ENCODE data around the gene KLRC2.
"Not testable (repeated sequence)": the region's sequence is repeated elsewhere in the genome, so short reads cannot be mapped to it uniquely, and the experiment has no call there.

Gene KLRC2

DNA sequence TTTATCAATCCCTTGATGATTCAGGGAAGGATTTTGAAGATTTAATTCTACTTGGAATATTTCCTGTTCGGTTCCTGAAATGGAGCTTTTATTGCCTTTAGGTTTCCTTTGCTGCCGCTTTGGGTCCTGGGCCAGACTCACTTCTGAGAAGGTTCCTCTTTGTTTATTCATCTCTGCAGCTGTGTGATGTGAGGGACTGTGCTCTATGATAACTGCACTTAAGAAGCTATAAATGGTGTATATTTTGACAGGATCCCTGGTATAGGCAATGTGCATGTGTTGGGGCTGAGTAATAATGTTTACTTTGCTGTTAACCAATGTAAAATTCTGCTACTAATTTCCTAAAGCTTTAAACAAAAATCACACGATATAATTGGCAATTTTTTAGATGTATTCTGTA, at the start of gene KLRC2:
KLRC2 (minus strand) TSS at position 195 of the 400 bp plus-strand sequence; CDS start at position 171, 24 bp downstream.
- DNase-seq (ENCODE audit: low spot score): not testable (repeated sequence)

DNA sequence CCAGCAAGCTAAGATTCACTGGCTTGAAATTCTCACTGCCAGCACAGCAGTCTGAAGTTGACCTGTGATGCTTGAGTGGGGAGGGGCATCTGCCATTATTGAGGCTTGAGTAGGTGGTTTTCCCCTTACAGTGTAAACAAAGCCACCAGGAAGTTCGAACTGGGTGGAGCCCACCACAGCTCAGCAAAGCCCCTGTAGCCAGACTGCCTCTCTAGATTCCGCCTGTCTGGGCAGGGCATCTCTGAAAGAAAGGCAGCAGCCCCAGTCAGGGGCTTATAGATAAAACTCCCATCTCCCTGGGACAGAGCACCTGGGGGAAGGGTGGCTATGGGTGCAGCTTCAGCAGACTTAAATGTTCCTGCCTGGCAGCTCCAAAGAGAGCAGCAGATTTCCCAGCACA, 46.1 kb upstream of the KLRC2 start:
- not testable (repeated sequence) for DNase-seq (ENCODE audit: low spot score)

DNA sequence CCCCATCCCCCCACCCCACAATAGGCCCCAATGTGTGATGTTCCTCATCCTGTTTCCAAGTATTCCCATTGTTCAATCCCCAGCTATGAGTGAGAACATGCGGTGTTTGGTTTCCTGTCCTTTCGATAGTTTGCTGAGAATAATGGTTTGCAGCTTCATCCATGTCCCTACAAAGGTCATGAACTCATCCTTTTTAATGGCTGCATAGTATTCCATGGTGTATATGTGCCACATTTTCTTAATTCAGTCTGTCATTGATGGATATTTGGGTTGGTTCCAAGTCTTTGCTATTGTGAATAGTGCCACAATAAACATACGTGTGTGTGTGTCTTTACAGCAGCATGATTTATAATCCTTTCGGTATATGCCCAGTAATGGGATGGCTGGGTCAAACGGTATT, 37.0 kb upstream of the KLRC2 start:
- DNase-seq (ENCODE audit: low spot score): not testable (repeated sequence)

DNA sequence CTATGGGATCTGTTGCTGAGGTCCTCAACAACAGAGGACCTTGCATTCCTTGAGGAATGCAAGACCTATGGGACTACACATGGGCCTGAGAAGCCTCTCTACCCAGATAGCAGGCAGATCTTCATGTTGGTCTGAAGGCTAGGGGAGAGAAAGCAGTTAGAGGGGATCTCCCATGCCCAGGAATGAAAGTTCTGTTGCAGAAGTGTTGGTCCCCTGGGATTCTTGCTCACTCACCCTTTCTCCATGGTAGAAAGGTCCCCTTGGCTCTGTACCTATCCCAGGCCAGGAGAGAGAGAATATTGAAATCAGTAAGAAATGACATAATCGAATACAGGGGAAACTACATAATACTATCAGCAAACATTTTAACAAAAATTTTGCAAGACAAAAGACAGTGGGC, 33.9 kb upstream of the KLRC2 start:
- DNase-seq (ENCODE audit: low spot score): no peak

DNA sequence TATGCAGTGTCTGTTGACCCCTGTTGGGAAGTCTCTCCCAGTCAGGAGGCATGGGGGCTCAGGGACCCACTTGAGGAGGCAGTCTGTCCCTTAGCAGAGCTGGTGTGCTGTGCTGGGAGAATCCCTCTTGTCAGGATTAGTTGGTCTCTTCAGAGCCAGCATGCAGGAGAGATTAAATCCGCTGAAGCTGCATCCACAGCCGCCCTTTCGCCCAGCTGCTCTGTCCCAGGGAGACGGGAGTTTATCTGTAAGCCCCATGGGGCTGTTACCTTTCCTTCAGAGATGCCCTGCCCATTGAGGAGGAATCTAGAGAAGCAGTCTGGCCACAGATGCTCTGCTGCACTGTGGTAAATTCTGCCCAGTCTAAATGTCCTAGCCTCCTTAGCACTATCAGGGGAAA, 30.5 kb upstream of the KLRC2 start:
- no peak for DNase-seq (ENCODE audit: low spot score)

DNA sequence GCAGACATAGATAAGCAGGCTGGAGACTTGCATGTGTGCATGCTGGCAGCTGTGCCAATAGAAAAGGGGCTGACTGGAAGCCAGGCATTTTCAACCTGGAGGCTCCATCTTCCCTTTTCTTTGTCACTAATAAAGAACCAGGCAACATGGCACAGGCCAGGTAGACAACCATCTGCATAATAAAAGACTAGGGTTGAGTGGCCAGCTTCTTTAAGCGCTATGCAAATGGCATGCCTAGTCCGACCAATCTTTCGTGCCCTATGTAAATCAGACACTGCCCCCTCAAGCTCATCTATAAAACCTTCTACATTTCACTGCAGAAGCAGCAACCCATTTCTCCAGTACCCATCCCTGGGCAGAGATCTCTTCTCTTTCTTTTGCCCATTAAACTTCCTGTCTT, 21.9 kb upstream of the KLRC2 start:
- no peak for DNase-seq (ENCODE audit: low spot score)

DNA sequence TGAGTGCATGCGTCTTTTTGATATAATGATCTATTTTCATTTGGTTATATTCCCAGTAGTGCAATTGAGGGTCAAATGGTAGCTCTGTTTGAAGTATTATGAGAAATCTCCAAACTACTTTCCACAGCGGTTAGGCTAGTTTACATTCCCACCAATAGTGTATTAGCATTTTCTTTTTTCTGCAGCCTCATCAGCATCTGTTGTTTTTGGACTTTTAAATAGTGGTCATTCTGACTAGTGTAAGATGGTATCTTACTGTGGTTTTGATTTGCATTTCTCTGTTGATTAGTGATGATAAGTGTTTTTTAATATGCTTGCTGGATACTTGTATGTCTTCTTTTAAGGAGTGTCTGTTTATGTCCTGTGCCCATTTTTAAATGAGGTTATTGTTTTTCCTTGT, 21.0 kb upstream of the KLRC2 start:
- no peak for DNase-seq (ENCODE audit: low spot score)

DNA sequence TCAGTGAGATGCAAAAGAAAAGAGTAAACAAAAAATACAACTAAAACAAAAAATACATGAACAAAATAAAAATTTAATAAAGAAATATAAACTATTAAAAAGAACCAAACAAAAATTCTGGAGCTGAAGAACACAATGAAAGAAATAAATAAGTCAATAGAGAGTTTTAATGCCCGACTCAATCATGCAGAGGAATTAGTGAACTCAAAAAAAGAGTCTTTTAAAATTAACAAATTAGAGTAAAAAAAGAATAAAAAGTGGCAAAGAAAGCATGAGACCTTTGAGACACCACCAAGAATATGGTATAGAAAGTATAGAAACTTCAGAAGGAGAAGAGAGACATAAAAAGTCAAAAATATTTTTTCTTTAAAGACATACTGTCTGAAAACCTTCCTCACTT, 20.0 kb upstream of the KLRC2 start:
- DNase-seq (ENCODE audit: low spot score): no peak

DNA sequence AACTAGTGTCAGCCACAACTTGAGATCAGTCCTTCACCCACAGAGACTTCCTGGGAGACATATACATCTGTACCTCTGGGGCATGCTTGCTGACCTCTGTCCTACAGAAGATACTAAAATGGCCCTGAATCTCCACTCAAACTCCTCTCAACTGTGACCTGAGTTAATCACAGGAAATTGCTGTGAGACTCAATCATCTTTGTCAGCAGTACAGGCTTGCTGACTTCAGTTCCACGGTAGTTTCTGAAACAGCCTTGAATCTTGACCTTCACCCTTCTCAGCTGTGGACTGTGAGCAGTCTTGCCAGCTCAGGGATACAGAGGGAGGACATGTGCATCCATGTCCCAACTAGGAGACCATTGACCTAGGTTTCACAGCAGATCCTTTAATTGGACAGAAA, 18.7 kb upstream of the KLRC2 start:
- no peak for DNase-seq (ENCODE audit: low spot score)

DNA sequence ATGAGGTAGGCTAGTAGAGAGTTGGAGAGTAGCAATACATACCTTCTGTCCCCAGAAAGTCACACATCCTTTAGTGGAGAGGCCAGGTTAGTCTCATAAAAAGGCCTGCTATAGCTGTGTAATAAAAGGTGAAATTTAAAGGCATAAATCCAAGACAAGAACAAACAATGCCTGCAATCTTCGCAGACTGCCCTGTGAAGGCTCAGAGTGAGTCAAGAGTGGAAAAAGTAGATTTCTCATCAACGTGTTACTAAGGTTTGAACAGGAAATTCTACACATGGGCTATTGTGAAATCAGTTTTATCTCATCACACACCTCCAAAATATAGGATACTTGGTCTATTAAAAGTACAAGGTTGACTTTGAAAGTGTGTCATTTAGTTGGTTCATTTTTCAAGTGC, 17.3 kb upstream of the KLRC2 start, which contains the start of gene KLRC1:
KLRC1 (minus strand) TSS at position 222 of the 400 bp plus-strand sequence. CDS start 2,221 bp downstream, outside the sequence.
- DNase-seq (ENCODE audit: low spot score): no peak

DNA sequence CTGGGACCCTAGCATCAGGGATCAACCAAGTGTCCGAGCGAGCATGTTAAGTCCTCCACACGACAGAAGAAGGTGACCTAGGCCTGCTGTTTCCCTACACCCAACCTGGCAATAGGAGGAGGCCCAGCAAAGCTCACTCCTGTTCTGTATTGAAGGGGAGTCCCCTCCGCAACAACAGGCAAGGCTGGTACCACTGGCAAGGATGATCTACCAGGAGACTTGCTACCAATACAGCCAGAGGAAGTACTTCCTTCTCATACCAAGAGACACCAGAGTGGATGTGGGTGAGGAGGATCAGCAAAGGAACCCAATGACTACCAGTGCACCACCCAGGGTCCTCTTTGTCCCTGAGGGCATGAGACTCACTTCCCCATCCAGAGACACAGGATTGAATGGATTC, 12.4 kb upstream of the KLRC2 start:
- DNase-seq (ENCODE audit: low spot score): no peak

DNA sequence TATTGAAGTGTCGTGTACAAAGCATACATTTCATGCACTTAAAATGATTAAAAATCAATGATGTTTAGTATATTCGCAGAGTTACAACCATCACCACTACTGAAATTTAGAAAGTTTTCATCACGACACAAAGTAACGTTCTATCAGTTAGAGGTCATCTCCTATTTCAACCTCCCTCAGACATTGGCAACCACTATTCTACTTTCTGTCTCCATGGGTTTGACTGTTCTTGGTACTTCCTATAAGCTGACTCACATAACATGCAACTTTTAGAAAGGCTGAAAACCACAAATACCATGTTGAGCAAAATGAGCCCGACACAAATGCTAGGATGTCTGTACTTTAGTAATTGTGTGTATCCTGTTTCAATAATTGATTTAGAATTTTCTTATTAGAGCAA, 10.2 kb upstream of the KLRC2 start:
- not testable (repeated sequence) for DNase-seq (ENCODE audit: low spot score)

DNA sequence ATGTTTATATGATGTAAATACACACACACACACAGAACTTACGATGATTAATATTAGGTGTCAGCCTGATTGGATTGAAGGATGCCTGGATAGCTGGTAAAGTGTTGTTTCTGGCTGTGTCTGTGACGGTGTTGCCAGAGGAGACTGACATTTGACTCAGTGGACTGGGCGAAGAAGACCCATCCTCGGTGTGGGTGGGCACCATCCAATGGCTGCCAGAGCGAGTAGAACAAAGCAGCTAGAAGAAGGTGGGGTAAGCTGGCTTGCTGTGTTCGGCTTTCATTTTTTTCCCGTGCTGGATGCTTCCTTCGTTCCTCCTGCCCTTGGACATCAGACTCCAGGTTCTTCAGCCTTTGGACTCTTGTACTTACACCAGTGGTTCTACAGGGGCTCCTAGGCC, 5.3 kb upstream of the KLRC2 start:
- DNase-seq (ENCODE audit: low spot score): not testable (repeated sequence)

DNA sequence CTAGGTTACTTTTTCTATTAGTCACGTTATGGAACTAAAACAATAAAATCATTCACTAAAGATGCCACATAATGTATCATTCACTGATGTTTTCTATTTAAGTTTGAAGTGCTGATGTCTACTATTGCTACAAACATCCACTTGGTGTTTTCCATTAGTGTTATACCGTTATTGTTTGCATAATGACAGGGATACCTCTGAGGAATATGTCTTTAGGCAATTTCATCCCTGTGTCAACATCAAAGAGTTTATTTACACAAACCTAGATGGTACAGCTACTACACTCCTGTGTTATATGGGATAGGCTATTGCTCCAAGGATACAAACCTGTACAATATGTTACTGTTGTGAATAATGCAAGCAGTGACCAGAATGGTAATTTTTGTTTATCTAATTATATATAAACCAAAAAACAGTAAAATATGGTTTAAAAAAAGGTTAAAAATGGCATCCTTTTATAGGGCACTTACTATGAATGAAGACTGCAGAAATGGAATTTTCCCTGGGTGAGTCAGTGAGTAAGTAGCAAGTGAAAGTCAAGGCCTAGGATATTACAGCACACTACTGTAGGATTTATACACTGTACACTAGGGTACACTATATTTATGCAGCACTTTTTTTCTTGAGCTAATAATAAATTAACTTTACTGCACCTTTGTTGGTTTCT, 3.9 kb upstream of the KLRC2 start:
- not testable (repeated sequence) for DNase-seq (ENCODE audit: low spot score)

DNA sequence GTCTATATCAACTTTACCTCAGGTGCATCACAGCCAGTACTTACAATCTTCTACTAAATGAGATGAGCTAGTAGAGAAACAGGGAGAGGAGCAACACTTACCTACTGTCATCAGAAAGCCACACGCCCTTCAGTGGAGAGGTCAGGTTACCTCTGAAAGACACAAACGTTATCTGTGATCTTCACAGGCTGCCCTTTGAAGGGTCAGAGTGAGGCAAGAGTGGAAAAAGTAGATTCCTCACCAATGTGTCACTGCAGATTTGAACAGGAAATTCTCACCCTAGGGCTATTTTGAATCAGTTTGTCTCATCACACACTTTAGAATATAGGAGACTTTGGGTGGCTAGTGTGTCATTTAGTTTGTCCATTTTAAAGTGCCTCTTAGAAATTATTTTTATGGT, 1.8 kb upstream of the KLRC2 start:
- DNase-seq (ENCODE audit: low spot score): not testable (repeated sequence)

DNA sequence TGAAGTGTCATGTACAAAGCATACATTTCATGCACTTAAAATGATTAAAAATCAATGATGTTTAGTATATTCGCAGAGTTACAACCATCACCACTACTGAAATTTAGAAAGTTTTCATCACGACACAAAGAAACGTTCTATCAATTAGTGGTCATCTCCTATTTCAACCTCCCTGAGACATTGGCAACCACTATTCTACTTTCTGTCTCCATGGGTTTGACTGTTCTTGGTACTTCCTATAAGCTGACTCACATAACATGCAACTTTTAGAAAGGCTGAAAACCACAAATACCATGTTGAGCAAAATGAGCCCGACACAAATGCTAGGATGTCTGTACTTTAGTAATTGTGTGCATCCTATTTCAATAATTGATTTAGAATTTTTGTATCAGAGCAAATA, 5.2 kb downstream of the KLRC2 start:
- DNase-seq (ENCODE audit: low spot score): not testable (repeated sequence)

DNA sequence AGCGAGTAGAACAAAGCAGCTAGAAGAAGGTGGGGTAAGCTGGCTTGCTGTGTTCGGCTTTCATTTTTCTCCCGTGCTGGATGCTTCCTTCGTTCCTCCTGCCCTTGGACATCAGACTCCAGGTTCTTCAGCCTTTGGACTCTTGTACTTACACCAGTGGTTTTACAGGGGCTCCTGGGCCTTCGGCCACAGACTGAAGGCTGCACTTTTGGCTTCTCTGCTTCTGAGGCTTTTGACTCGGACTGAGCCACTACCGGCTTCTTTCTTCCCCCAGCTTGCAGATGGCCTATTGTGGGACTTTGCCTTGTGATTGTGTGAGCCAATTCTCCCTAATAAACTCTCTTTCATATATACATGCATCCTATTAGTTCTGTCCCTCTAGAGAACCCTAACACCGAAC, 9.9 kb downstream of the KLRC2 start:
- not testable (repeated sequence) for DNase-seq (ENCODE audit: low spot score)

DNA sequence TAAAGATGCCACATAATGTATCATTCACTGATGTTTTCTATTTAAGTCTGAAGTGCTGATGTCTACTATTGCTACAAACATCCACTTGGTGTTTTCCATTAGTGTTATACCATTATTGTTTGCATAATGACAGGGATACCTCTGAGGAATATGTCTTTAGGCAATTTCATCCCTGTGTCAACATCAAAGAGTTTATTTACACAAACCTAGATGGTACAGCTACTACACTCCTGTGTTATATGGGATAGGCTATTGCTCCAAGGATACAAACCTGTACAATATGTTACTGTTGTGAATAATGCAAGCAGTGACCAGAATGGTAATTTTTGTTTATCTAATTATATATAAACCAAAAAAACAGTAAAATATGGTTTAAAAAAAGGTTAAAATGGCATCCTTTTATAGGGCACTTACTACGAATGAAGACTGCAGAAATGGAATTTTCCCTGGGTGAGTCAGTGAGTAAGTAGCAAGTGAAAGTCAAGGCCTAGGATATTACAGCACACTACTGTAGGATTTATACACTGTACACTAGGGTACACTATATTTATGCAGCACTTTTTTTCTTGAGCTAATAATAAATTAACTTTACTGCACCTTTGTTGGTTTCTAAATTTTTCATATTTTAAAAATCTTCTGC, 11.4 kb downstream of the KLRC2 start:
- not testable (repeated sequence) for DNase-seq (ENCODE audit: low spot score)

DNA sequence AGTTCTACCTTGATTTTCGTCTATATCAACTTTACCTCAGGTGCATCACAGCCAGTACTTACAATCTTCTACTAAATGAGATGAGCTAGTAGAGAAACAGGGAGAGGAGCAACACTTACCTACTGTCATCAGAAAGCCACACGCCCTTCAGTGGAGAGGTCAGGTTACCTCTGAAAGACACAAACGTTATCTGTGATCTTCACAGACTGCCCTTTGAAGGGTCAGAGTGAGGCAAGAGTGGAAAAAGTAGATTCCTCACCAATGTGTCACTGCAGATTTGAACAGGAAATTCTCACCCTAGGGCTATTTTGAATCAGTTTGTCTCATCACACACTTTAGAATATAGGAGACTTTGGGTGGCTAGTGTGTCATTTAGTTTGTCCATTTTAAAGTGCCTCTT, 13.7 kb downstream of the KLRC2 start:
- DNase-seq (ENCODE audit: low spot score): not testable (repeated sequence)

DNA sequence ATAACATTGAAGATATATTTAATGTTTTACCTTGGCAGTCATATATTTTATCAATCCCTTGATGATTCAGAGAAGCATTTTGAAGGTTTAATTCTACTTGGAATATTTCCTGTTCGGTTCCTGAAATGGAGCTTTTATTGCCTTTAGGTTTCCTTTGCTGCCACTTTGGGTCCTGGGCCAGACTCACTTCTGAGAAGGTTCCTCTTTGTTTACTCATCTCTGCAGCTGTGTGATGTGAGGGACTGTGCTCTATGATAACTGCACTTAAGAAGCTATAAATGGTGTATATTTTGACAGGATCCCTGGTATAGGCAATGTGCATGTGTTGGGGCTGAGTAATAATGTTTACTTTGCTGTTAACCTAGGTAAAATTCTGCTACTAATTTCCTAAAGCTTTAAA, 15.5 kb downstream of the KLRC2 start, which contains the start of gene KLRC3:
KLRC3 (minus strand) TSS at position 262 of the 400 bp plus-strand sequence; CDS start at position 217, 45 bp downstream.
- not testable (repeated sequence) for DNase-seq (ENCODE audit: low spot score)

DNA sequence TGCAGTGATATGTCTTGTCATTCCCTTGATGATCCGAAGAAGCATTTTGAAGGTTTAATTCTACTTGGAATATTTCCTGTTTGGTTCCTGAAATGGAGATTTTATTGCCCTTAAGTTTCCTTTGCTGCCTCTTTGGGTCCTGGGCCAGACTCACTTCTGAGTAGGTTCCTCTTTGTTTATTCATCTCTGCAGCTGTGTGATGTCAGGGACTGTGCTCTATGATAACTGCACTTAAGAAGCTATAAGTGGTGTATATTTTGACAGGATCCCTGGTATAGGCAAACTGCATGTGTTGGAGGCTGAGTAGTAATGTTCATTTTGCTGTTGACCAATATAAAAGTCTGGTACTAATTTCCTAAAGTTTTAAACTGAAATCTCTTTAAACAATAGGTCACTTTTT, 26.4 kb downstream of the KLRC2 start, which contains the start of gene KLRC4:
KLRC4 (minus strand) TSS at position 366 of the 400 bp plus-strand sequence; CDS start at position 184, 182 bp downstream.
- DNase-seq (ENCODE audit: low spot score): no peak

DNA sequence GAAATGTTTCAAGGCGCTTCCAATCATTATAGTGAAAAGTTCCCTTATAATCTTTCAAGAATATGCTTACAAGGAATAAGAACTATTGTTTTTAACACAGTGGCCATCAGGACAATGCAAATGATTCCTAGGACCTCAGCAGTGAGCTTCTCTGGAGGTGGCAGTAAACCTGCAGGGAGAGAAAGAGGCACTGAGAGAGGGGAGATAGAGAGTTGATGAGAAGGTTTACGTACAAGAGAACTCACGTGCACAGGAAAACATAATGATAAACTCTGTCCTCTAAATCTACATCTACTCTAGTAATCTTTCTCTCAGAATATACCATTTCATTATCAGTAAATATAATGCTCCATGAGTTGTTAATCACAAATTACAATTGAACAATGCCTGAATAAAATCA, 27.0 kb downstream of the KLRC2 start:
- DNase-seq (ENCODE audit: low spot score): no peak

DNA sequence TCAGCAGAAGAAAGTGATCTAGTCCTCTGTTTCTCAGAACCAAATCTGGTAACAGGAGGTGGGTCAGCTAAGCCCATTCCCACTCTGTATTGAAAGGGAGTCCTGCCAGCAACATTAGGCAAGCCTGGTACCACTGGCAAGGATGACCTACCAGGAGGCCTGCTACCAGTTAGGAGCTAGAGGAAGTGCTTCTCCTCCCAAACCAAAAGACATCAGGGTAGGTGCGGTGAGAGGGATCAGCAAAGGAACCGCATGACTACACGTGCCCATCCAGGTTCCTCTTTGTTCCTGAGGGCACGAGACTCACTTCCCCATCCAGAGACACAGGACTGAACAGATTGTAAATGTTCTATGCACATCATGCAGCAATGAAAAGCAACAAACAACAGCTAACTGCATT, 29.1 kb downstream of the KLRC2 start:
- no peak for DNase-seq (ENCODE audit: low spot score)

All from CD4-positive, alpha-beta T cell treated with Interleukin-6 at 100 ng/mL for 8 hours (primary cell).